ENCODE measurements around the gene TBC1D17. TPM values are rescaled to one million over a fixed set of nuclear protein-coding genes. Genes with fewer than 3 reads are reported as not detected.

The TBC1D17 gene
- total and polyA plus RNA-seq, 10 of the 15 experiments (the other 5 are each of a cell fraction or from before 2014, with no cell fraction given), result 0.42 to 20.4 (median 11.2) TPM

DNA sequence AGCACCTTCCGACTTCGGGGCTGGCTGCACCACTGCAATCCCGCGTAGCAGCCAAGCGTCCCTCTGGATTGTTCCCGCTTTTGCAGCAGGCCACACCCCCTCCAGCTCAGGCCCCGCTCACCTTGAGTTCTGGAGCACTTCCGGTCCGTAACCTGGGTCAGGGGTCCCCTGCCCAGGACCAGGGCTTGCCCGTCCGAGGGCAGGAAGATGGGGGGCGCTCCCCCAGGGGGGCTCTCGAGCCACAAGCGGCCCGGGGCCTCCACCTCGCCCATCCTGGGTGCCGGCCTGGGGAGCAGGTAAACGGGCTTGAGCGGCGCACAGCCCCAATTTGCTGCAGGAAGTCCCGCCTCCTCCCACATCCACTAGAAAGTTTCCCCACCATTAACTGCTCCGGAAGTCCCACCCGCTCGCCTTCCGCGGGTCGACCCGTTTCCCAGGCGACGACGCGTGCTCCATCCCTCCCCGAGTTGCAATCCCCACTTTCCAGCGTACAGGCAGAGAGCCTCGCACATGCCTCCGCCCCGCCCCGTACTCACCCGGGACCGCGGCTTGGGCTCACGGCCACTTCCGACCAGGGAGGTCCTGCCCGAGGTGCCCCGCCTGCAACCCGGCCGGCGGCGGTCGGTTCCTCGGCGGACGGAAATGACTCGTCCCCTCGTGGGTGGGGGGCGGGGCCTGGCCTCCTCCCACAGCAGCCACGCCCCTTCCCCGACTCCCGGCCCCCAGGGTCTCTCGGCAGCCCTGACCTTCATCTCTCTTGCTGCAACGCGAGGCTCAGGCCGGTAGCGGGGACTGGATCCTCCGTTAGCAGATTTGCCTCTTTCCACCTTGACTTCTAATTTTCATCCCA is 10.3 kb upstream of the TBC1D17 start, which contains the start of gene PNKP (continued):
- TF ChIP-seq ATF7 (IDR thresholded peaks at IDR 0.05; ENCODE audit: low read depth) (0 out of 2 replicates have a peak, but pooled peaks have one; percentile 8), CBX3 (IDR thresholded peaks at IDR 0.05; ENCODE audit: borderline replicate concordance, low read depth) (no peak), LARP7 (IDR thresholded peaks at IDR 0.05) (peak; percentile 80; the same call in 1 of the 2 replicates), TAF1 (IDR thresholded peaks at IDR 0.05; ENCODE audit: borderline replicate concordance, low read depth, low read length) (peak; percentile 70; the same call in 1 of the 2 replicates), SRF (IDR thresholded peaks at IDR 0.05; ENCODE audit: low read depth in 2 of 2, low read length in 2 of 2) (peak in 1 of 2 experiments; percentile 5; a peak in 1 of 4 replicates), HCFC1 (IDR thresholded peaks at IDR 0.05; ENCODE audit: low read length) (peak; percentile 46), KAT2A (conservative IDR thresholded peaks at IDR 0.05; ENCODE audit: control insufficient read depth, low read depth, low read length) (no peak), KLF5 (IDR thresholded peaks at IDR 0.05; ENCODE audit: partially characterized antibody) (peak; percentile 11), CHD1 (IDR thresholded peaks at IDR 0.05; ENCODE audit: low read depth, low read length) (no peak), PML (IDR thresholded peaks at IDR 0.05; ENCODE audit: low read length) (peak; percentile 80), CEBPB (IDR thresholded peaks at IDR 0.05; ENCODE audit: borderline replicate concordance in 1 of 2, low read depth in 2 of 2, low read length in 2 of 2) (no peak)
- TF ChIP-seq, protein P1, sequence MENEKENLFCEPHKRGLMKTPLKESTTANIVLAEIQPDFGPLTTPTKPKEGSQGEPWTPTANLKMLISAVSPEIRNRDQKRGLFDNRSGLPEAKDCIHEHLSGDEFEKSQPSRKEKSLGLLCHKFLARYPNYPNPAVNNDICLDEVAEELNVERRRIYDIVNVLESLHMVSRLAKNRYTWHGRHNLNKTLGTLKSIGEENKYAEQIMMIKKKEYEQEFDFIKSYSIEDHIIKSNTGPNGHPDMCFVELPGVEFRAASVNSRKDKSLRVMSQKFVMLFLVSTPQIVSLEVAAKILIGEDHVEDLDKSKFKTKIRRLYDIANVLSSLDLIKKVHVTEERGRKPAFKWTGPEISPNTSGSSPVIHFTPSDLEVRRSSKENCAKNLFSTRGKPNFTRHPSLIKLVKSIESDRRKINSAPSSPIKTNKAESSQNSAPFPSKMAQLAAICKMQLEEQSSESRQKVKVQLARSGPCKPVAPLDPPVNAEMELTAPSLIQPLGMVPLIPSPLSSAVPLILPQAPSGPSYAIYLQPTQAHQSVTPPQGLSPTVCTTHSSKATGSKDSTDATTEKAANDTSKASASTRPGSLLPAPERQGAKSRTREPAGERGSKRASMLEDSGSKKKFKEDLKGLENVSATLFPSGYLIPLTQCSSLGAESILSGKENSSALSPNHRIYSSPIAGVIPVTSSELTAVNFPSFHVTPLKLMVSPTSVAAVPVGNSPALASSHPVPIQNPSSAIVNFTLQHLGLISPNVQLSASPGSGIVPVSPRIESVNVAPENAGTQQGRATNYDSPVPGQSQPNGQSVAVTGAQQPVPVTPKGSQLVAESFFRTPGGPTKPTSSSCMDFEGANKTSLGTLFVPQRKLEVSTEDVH (IDR thresholded peaks at IDR 0.05; ENCODE audit: low read depth, partially characterized antibody), result peak; percentile 66
- TF ChIP-seq, protein P2, sequence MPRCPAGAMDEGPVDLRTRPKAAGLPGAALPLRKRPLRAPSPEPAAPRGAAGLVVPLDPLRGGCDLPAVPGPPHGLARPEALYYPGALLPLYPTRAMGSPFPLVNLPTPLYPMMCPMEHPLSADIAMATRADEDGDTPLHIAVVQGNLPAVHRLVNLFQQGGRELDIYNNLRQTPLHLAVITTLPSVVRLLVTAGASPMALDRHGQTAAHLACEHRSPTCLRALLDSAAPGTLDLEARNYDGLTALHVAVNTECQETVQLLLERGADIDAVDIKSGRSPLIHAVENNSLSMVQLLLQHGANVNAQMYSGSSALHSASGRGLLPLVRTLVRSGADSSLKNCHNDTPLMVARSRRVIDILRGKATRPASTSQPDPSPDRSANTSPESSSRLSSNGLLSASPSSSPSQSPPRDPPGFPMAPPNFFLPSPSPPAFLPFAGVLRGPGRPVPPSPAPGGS (IDR thresholded peaks at IDR 0.05; ENCODE audit: borderline replicate concordance, insufficient read depth, low read depth, low read length, poor library complexity, severe bottlenecking), result no peak
- TF ChIP-seq, protein P3, sequence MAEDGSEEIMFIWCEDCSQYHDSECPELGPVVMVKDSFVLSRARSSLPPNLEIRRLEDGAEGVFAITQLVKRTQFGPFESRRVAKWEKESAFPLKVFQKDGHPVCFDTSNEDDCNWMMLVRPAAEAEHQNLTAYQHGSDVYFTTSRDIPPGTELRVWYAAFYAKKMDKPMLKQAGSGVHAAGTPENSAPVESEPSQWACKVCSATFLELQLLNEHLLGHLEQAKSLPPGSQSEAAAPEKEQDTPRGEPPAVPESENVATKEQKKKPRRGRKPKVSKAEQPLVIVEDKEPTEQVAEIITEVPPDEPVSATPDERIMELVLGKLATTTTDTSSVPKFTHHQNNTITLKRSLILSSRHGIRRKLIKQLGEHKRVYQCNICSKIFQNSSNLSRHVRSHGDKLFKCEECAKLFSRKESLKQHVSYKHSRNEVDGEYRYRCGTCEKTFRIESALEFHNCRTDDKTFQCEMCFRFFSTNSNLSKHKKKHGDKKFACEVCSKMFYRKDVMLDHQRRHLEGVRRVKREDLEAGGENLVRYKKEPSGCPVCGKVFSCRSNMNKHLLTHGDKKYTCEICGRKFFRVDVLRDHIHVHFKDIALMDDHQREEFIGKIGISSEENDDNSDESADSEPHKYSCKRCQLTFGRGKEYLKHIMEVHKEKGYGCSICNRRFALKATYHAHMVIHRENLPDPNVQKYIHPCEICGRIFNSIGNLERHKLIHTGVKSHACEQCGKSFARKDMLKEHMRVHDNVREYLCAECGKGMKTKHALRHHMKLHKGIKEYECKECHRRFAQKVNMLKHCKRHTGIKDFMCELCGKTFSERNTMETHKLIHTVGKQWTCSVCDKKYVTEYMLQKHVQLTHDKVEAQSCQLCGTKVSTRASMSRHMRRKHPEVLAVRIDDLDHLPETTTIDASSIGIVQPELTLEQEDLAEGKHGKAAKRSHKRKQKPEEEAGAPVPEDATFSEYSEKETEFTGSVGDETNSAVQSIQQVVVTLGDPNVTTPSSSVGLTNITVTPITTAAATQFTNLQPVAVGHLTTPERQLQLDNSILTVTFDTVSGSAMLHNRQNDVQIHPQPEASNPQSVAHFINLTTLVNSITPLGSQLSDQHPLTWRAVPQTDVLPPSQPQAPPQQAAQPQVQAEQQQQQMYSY (CRISPR knock-in tag; IDR thresholded peaks at IDR 0.05), result no peak
- TF ChIP-seq, protein P4, sequence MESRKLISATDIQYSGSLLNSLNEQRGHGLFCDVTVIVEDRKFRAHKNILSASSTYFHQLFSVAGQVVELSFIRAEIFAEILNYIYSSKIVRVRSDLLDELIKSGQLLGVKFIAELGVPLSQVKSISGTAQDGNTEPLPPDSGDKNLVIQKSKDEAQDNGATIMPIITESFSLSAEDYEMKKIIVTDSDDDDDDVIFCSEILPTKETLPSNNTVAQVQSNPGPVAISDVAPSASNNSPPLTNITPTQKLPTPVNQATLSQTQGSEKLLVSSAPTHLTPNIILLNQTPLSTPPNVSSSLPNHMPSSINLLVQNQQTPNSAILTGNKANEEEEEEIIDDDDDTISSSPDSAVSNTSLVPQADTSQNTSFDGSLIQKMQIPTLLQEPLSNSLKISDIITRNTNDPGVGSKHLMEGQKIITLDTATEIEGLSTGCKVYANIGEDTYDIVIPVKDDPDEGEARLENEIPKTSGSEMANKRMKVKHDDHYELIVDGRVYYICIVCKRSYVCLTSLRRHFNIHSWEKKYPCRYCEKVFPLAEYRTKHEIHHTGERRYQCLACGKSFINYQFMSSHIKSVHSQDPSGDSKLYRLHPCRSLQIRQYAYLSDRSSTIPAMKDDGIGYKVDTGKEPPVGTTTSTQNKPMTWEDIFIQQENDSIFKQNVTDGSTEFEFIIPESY (IDR thresholded peaks at IDR 0.05), result no peak
- TF ChIP-seq, protein P5, sequence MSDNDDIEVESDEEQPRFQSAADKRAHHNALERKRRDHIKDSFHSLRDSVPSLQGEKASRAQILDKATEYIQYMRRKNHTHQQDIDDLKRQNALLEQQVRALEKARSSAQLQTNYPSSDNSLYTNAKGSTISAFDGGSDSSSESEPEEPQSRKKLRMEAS (IDR thresholded peaks at IDR 0.05; ENCODE audit: low read depth, low read length), result no peak; the same call in 1 of the 2 replicates
- TF ChIP-seq, protein P6, sequence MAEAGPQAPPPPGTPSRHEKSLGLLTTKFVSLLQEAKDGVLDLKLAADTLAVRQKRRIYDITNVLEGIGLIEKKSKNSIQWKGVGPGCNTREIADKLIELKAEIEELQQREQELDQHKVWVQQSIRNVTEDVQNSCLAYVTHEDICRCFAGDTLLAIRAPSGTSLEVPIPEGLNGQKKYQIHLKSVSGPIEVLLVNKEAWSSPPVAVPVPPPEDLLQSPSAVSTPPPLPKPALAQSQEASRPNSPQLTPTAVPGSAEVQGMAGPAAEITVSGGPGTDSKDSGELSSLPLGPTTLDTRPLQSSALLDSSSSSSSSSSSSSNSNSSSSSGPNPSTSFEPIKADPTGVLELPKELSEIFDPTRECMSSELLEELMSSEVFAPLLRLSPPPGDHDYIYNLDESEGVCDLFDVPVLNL (IDR thresholded peaks at IDR 0.05; ENCODE audit: low read depth, low read length), result no peak
